NAMALWA (cell line): ENCODE results near the gene IMP4.
"Not testable (repeated sequence)": the region's sequence is repeated elsewhere in the genome, so short reads cannot be mapped to it uniquely, and the experiment has no call there.

Experiments
- DNase-seq: peaks from one replicate; pipeline ENCODE4 v3.0.0-alpha.2; 2015; ENCODE audit warnings: low spot score

Gene IMP4, protein sequence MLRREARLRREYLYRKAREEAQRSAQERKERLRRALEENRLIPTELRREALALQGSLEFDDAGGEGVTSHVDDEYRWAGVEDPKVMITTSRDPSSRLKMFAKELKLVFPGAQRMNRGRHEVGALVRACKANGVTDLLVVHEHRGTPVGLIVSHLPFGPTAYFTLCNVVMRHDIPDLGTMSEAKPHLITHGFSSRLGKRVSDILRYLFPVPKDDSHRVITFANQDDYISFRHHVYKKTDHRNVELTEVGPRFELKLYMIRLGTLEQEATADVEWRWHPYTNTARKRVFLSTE

DNA sequence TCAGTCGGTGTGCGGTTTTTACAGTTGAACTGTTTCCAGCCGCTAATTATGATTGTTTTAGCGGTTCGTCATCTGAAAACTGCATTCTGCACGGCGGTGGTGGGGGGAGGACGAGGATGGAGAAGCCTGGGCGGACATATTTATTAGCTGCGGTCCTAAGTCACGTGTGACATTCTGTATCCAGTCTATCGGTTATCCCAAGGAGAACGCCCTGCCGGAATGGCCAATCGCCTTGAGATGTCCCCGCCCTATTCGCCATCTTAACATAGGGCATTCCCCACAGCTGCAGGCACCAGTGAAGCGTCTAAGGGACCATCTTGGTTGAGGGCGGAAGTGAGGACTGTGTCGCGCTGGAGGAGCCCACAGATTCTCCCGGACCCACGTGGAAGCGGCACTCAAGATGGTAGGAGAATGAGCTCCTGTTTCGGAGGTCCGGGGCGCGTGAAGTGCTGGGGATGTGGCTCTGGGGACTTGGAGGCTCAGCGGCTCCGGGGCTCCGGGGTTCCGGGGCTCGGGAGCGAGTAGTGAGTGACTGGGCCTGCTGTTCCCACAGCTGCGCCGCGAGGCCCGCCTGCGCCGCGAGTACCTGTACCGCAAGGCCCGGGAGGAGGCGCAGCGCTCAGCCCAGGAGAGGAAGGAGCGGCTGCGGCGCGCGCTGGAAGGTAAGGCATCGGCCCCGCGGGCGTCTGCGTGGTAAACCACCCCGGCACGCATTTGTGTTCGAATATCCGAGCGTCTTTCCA is at the start of gene IMP4:
TSS of gene IMP4 (plus strand) at position 365 of the 743 bp plus-strand sequence. CDS start at position 401, 36 bp downstream.
- DNase-seq: peak; percentile 99

DNA sequence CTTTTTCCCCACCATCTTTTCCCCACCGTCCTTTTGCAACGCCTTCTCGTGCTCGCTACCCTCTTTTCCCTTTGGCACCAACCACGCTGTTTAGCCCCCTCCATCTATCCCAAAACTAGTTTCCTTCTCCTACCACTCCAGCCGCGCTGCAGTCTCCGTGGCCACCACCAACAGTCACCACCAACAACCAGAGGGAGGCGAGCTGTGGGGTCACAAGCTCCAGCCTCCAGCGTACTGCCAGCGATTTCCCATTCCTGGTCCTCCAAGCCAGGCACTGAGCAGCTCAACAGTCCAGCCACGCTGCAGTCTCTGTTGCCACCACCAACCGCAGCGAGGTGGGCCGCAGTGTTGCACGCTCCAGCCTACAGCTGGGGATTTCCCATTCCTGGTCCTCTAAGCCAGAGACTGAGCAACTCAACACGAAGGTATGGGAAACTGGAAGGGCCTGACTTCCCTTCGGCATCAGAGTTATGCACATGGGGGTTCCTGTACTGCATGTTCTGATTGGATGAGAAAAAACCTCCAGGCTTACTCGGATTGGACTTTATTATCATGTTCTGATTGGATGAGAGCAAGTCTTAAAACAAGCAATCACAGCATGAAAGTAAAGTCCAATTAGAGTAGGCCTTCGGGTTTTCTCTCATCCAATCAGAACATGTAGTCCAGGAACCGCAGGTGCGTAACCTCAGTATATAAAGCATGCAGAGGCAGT is 42.3 kb upstream of the IMP4 start:
- no peak for DNase-seq

DNA sequence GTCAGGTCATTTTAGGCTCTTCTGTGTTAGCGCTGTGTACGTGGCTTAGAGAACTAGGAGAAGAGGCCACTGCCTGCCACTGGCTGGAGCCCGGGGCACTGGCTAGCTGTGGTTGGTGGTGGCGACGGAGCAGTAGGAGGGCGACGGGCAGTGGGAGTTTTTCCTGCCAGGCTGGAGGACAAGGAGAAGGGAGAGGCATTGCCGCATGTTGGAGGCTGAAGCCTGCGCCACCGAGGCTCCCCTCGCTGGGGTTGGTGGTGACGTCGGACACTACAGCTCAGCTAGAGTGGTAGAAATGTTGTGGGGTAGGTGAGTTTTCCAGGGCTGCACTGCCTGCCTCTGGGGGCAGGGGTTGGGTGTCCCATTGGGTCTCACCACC is 41.7 kb upstream of the IMP4 start:
- DNase-seq: no peak

DNA sequence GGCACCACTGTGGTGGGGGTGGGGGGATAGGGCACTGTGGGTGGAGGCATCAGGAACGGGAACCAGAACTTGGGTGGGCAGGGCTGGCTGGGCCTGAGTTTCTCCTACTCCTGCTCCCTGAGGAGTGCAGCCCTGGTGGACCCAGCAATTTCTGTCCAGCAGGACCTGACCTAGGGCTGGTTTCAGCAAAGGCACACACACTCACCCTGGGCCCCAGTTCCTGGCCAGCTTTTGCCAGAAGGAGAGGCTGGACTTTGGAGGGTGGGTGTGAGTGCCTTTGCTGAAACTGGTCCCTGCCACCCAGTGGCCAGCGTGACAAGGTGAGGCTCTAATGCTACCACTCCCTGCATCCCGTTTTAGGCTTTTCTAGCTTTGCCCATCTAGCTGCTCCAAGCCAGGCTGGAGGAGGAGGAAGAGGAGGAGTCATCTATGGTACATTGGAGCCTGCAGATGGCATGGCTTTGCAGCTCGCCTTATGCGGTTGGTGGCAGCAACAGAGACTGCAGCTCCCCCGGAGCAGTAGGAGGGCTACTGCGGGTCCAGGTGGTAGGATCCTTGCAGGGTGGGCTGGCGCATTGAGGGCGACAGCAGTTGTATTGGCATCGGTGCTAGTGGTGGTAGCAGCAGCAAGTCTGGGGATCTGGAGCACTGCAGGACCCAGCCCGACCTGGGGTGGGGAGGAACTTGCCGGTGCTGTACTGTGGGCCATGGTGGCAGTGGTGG is 40.4 kb upstream of the IMP4 start:
- no peak for DNase-seq

DNA sequence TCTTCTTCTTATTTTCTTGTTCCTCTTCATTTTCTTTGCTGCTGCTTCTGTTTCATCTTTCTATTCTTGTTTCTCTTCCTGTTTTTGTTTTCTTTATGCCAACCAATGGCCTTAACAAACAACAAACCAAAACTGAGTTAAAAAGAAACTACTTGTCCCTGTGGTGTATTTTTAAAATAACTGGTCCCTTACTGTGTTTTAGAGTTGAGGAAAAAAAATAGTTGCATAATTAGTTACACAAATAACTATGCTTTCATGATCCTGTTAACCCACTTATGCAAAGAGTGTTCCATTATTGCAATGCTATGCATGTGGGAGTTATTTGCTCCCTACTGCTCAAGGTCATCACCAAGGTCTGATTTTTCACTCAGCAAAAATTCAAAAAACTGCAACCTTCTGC is 39.5 kb upstream of the IMP4 start:
- DNase-seq: no peak

DNA sequence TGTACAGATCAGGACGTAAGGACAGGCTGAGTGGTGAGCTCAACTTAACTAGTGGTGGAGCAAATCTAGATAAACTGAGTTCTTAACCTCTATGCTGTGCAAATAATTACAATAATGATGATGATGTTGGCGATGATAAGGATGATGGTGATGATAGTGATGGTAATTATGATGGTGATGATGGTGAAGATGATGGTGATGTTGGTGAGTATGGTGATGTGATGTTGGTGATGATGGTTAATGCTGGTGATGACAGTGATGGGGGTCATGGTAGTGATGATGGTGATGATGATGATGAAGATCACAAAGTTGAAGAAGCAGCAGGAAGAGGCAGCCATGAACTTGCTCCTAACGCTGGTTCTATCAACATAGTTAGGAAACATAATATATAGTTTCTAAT is 38.0 kb upstream of the IMP4 start:
- DNase-seq: no peak

DNA sequence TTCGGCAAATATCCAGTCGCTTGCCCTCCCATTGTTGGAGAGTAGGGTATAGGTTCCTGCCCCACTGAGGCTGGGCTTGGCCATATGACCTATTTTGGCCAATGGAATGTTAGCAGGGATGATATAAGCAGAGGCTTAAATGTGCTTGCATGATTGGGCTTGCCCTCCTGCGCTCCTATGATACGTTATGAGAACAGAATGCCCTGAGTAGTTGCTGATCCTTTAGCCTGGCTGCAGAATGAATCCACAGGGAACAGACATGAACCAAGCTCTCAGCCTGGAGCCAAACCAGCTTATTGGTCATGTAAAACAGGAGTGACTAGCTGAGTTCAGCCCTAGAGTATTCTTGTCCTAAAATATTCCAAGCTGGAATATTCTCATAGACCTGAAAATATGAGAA is 34.8 kb upstream of the IMP4 start:
- DNase-seq: no peak

DNA sequence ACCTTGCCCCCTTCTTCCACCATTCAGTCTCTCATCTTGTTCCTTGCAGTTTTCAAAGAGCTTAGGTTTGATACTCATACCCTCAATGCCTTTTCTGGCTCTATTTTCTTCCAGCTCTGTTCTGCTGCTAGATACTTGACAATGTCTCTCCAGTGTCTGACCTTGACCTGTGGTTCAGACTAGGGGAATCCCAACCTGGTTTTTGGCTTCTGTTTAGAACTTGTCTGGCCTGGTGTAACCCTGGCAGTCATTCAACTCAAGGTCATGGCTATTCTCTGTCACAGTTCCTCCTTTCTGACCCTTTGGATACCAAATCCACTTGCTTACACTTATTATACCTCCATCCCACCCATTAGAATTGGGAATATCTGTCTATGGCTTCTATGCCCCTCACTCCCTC is 31.8 kb upstream of the IMP4 start:
- no peak for DNase-seq

DNA sequence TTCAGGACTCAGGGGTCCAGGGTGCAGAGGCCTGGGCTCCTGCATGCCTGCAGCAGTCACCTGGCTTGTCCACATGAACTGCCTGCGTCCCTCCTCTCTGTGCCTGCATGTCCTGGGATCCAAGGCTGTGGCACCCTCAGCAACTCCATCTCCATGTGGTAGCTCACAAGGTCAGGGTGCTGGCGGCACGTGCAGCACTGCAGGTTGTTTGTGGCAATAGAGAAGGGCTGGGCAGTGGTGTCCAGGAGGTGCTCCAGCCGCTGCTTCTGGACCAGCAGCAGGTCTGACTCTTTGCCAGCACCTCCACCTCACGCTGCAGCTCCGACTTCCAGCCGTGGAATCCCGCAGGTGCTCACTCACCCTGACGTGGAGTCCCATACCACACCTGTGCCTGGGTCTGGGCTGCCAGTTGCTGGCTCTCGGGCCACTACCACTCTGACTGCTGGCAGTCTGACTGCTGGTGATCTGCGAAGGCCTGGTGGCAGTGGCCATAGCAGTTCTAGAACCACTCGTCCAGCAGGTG is 28.8 kb upstream of the IMP4 start:
- DNase-seq: no peak

DNA sequence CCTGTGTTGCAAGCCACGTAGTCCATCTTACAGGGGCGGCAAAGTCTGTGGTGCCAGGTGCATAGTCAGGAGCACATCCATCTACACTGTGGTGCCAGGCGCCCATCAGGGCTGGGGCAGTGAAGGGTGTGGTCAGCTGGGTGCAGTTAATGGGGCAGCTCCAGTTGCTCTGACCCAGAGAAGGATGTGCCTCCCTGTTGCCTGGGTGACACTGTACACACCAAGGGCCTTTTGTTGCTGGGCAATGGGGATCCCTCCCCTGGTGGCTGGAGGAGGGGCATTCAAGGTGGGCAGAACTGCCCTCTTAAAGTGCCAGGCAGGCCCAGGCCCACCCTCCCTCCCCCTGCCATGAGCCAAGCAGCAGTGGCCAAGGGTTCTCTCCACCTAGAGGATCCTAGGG is 28.3 kb upstream of the IMP4 start:
- no peak for DNase-seq

DNA sequence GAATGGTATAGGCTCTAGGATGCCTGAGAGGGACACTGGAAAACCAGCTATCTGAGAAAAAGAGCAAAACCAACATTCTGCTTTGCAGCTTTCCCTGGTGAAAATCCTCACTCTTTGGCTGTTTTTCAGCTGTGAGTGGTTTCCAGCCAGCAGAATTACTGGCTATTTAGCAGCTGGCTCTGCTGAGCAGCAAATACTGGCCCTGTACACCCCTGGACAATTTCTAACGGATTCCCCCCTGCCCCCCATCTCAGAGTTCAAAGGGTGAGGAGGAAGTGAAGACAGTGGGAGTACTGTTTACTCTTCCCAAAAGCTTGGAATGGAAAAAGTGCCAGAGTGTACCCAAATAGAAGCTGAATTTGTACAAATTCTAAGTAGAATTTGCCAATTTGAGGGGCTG is 26.1 kb upstream of the IMP4 start:
- no peak for DNase-seq

DNA sequence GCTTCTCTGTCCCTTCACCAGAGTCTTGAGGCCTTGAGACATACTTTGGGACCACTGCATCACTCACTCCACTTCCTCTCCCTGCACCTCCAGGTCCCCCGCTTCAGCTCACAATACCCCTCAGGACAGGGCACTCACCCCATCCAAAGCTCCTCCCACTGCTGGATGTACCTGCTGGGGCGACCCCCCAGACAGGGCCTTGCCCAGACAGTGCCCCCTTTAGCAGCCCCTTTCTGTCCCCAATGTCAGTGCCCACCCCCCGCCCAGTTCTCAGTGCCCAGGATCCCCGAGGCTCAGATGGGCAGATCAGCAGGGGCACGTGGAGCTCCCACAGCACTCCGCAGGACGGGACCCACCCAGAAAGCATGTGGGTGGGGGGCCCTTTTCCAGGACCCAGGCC is 23.8 kb upstream of the IMP4 start:
- no peak for DNase-seq

DNA sequence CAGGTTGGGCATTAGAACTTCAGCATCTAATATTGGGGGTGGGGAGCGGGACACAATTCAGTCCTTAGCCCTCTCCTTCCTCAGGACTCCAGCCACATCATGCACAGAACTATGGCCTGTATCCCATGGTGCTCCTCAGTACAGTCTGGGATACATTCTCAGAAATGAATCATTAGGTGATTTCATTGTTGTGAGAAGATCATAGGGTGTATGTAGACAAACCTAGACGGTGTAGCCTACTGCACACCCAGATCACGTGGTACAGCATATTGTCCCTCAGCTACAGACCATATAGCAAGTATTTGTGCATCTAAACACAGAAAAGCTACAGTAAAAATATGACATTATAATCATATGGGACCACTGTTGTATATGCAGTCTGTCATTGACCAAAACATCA is 23.2 kb upstream of the IMP4 start:
- DNase-seq: no peak

DNA sequence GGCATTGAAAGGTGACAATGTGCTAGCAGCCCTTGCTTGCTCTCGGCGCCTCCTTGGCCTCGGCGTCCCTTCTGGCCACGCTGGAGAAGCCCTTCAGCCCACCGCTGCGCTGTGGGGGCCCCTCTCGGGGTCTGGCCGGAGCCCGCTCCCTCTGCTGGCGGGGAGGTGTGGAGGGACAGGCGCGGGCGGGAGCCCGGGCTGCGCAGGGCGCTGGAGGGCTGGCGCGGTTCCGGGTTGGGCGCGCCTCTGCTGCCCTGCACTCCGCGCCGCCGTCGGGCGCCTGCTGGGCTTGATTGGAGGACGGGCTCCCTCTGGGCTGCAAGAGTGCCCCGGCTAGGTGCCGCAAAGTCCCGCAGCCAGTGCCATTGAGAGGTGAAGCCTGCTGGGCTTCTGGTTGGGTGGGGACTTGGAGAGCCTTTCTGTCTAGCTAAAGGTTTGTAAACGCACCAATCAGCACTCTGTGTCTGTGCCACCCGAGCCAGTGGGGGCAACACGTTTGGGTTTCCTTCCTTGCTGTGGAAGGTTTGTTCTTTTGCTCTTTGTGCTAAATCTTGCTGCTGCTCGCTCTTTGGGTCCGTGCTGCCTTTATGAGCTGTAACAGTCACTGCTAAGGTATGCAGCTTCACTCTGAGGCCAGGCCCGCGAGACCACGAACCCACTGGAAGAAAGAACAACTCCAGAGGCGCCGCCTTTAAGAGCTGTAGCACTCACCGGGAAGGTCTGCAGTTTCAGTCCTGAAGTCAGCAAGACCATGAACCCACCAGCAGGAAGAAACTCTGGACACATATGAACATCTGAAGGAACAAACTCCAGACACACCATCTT is 14.8 kb upstream of the IMP4 start:
- DNase-seq: no peak

DNA sequence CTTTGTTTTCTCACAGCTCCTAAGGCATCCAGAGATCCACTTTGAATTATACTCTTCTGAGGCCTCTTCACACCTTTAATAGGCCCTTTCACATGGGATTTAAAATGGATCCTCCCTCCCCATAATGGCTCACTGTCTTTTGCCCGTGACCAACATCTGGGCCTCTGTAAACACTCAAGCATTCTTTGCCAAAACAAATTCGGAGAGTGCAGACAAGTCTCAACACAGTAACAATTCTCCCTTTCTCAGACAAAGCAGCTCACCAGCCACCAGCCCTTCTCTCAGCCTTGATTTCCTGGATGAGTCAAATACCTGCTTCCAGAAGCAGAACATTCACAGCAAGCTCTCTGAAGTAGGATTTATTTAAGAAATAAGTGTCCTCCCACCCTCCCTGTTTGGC is 14.0 kb upstream of the IMP4 start:
- DNase-seq: no peak

DNA sequence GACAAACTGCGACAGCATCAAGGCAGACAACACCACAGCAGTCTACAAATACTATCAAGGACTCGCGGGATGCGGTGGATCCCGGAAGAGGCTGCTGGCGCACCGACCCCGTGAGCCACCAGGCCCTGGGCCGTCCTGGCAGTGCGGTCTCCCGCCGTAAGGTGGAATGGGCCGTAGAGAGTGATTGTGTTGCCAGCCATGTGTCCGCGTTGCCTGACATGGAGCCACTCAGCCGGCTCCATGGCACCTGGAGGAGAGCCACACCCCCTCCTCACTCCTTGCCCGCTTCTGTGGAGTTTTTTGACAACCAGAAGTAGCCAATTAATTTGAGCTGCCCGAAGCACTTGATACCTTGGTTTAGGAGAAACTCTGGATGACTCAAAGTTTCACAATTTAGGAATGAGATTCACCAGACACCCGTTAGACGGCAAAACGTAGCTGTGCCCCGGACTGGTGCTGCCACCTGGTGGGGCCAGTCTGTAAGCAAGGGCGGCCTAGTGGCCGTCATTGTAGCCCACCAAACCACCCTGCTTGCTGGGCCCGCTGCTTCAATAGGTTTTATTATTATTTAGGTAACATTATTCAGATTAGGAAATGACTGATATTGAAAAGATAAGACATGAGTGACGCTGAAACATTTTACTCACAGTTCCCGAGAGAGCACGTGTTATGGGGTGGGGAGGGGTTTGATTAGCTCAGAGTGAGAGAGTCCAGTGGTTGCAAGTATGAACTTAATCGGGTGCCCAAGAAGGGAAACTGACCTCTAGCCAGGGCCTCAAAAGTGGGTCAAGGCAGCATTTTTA is 10.2 kb upstream of the IMP4 start:
- peak; percentile 78 for DNase-seq

DNA sequence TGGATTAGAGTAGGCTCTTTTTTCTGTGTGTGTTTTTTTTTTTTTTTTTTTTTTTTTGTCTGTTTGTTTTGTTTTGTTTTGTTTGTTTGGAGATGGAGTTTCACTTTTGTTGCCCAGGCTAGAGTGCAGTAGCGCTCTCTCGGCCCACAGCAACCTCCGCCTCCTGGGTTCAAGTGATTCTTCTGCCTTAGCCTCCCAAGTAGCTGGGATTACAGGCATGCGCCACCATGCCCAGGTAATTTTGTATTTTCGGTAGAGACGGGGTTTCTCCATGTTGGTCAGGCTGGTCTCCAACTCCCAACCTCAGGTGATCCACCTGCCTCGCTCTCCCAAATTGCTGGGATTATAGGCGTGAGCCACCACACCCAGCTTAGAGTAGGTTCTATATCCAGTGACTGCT is 9.4 kb upstream of the IMP4 start:
- not testable (repeated sequence) for DNase-seq

DNA sequence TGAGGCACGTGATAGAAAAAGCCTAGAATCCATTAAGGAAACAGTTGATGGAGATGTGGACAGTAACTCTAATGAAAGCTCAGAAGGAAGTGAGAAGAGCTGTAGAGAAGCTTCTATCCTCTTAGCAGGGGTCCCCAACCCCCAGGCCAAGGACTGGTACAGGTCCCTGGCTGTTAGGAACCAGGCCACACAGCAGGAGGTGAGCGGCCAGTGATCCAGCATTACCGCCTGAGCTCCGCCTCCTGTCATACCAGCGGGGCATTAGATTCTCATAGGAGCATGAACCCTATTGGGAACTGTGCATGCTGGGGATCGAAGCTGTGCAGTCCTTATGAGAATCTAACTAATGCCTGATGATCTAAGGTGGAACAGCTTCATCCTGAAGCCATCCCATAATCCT is 8.7 kb upstream of the IMP4 start:
- no peak for DNase-seq

DNA sequence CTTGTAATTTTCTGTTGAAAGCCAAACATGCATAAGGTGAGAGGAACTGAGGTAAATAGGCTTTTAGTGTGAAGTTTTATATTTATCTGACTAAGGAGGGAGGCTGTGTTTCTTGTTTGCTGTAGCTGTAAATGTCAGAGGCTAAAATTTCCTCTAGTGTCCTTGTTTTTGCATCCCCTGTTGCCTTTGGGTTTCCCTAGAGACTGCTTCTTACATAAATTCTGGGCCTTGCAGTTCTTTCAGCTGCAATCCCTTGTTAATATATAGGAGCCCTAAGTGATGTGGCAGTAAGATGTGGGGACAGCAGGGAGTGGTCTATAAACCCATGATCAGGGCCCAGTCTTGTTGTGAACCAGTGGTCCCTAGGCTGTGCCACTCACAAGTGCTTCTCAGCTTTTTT is 7.5 kb upstream of the IMP4 start:
- DNase-seq: no peak

DNA sequence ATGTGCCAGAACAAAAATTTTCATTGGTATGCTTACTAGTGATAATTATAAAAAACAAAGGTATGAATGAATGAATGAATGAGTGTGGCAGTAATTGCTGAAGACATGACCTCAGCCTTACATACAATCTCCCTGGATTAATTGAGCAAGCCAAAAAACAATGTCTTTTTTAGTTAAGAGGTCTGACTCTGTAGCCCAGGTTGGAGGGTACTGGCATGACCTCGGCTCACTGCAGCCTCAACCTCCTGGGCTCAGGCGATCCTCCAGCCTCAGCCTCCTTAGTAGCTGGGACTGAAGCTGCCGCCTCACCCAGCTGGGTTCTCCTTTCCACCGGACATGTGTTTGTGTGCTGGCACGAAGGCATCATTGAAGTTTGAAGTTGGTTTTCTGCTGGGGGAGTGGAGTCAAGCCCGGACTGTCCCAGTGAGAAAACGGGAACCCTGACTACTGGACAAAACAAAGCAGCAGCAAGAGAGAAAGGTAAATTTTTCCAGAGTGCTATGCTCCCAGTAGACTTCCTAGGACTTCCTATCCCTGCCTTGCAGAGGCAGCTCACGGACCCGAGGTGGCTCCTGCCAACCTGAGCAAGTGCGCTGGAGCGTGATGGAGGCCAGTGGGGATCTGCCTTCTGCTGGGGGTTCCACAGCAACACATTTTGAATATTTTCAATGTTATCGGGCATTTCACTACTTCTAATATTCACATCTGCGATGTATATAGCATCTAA is 6.4 kb upstream of the IMP4 start:
- no peak for DNase-seq
